Naive B cell (primary cell): ENCODE data around the gene IL2RA. TPM values are rescaled to one million over a fixed set of nuclear protein-coding genes. Genes with fewer than 3 reads are reported as not detected.
A peak's percentile ranks its signal among the peaks of the same experiment; 100 is the strongest.
"Not testable (repeated sequence)": the region's sequence is repeated elsewhere in the genome, so short reads cannot be mapped to it uniquely, and the experiment has no call there.

Experiments used
- ATAC-seq, 2 donors: fragments of 150-1000 bp; cut with Tn5 transposase; 2 replicates each; pipeline ENCODE4 v1.10.0; 2021; ENCODE audit warnings: low read depth in 2 of 2, mild to moderate bottlenecking in 2 of 2, moderate library complexity in 2 of 2
- DNase-seq: peaks from one replicate; pipeline ENCODE4 v3.0.0; 2022
- H3K27ac Mint-ChIP-seq, 6 donors: one replicate each; pipeline ENCODE4 v1.8.0; 2020 to 2022; ENCODE audit warnings: mild to moderate bottlenecking in 6 of 6, mixed read lengths in 6 of 6, moderate library complexity in 5 of 6, inconsistent platforms in 2 of 6
- H3K27me3 Mint-ChIP-seq, 3 donors: one replicate each; pipeline ENCODE4 v1.8.0; 2021 to 2022; ENCODE audit warnings: mixed read lengths in 3 of 3, mild to moderate bottlenecking in 1 of 3
- H3K36me3 Mint-ChIP-seq, 2 donors: one replicate each; pipeline ENCODE4 v1.8.0; 2020 to 2022; ENCODE audit warnings: mixed read lengths in 2 of 2, inconsistent platforms in 1 of 2, mild to moderate bottlenecking in 1 of 2
- H3K4me1 Mint-ChIP-seq, 3 donors: one replicate each; pipeline ENCODE4 v1.8.0; 2020 to 2022; ENCODE audit warnings: mixed read lengths in 3 of 3, inconsistent platforms in 1 of 3, mild to moderate bottlenecking in 1 of 3, moderate library complexity in 1 of 3
- H3K4me3 Mint-ChIP-seq, 8 donors: one replicate each; pipeline ENCODE4 v1.8.0; 2020 to 2022; ENCODE audit warnings: mild to moderate bottlenecking in 8 of 8, mixed read lengths in 8 of 8, moderate library complexity in 8 of 8, inconsistent platforms in 2 of 8
- H3K9me3 Mint-ChIP-seq, 7 donors: one replicate each; pipeline ENCODE4 v1.8.0; 2020 to 2022; ENCODE audit warnings: mixed read lengths in 7 of 7, mild to moderate bottlenecking in 5 of 7, inconsistent platforms in 2 of 7, moderate library complexity in 1 of 7
- polyA plus RNA-seq, 6 donors: library from polyadenylated mRNA; unstranded; fragments of 300-500 nt; fragmentation: Illumina TruSeq; gene quantifications; one replicate each; pipeline ENCODE4 v1.2.3, GENCODE V29; 2021; ENCODE audit warnings: low read depth in 6 of 6

Gene IL2RA
- polyA plus RNA-seq, 6 donors from 2014 or later: 1.8 to 9.2 (median 4.7) TPM

GRCh38 chr10:6048281-6049030 lies 13.7 kb downstream of the IL2RA start:
- H3K4me1 Mint-ChIP-seq: peaks cover 72 to 89% (median 89%) of the 10 kb centered on the region in 3 donors
- DNase-seq: no peak

GRCh38 chr10:6047847-6048246 lies 14.3 kb downstream of the IL2RA start:
- H3K4me3 Mint-ChIP-seq: peak overlapping the region in 5 of 8 donors; percentile 24 to 58 (median 42)
- ATAC-seq (no peak), DNase-seq (no peak)
- peaks cover 70 to 88% (median 83%) of the 10 kb centered on the region in 3 donors for H3K4me1 Mint-ChIP-seq
- H3K27ac Mint-ChIP-seq: peak overlapping the region in 4 of 6 donors; percentile 29 to 99 (median 73)
- H3K9me3 Mint-ChIP-seq: no peaks in the 10 kb centered on the region
- H3K36me3 Mint-ChIP-seq: no peaks in the 10 kb centered on the region
- no peaks in the 10 kb centered on the region for H3K27me3 Mint-ChIP-seq

More at GRCh38 chr10:6048281-6049030, 13.7 kb downstream of the IL2RA start:
- no peaks in the 10 kb centered on the region for H3K9me3 Mint-ChIP-seq
- peak overlapping the region in 6 of 8 donors; percentile 58 to 97 (median 84) for H3K4me3 Mint-ChIP-seq
- ATAC-seq: no peak
- H3K36me3 Mint-ChIP-seq: no peaks in the 10 kb centered on the region
- peak overlapping the region in 5 of 6 donors; percentile 94 to 99 (median 99) for H3K27ac Mint-ChIP-seq
- no peaks in the 10 kb centered on the region for H3K27me3 Mint-ChIP-seq

- H3K27me3 Mint-ChIP-seq: no peaks in the 10 kb centered on the region
- peaks cover 62 to 79% (median 74%) of the 10 kb centered on the region in 3 donors for H3K4me1 Mint-ChIP-seq
- no peak for ATAC-seq
- no peak for DNase-seq
- no peaks in the 10 kb centered on the region for H3K9me3 Mint-ChIP-seq
- peak overlapping the region; percentile 21 to 88 (median 83) for H3K27ac Mint-ChIP-seq
- peak overlapping the region in 1 of 8 donors; percentile 56 for H3K4me3 Mint-ChIP-seq
- H3K36me3 Mint-ChIP-seq: no peaks in the 10 kb centered on the region
These were observed 15.2 kb downstream of the IL2RA start for GRCh38 chr10:6046773-6047611.

- Mint-ChIP-seq H3K9me3 (no peaks in the 10 kb centered on the region), H3K27me3 (no peaks in the 10 kb centered on the region), H3K27ac (peak overlapping the region; percentile 71 to 92 (median 84)), H3K4me3 (peak overlapping the region; percentile 56 to 90 (median 74)), H3K36me3 (no peaks in the 10 kb centered on the region), H3K4me1 (peaks cover 61 to 76% (median 70%) of the 10 kb centered on the region in 3 donors)
- DNase-seq (no peak), ATAC-seq (no peak)
These were observed 16.0 kb downstream of the IL2RA start for GRCh38 chr10:6045878-6046772.

GRCh38 chr10:6045314-6045848 lies 16.8 kb downstream of the IL2RA start:
- Mint-ChIP-seq H3K27ac (peak overlapping the region; percentile 56 to 92 (median 84)), H3K36me3 (no peaks in the 10 kb centered on the region), H3K27me3 (no peaks in the 10 kb centered on the region)

GRCh38 chr10:6044751-6045313 lies 17.3 kb downstream of the IL2RA start:
- no peaks in the 10 kb centered on the region for H3K27me3 Mint-ChIP-seq
- H3K4me3 Mint-ChIP-seq: peak overlapping the region; percentile 64 to 90 (median 74)
- ATAC-seq (peak; percentile 25 to 32), DNase-seq (no peak)
- H3K9me3 Mint-ChIP-seq: no peaks in the 10 kb centered on the region
- no peaks in the 10 kb centered on the region for H3K36me3 Mint-ChIP-seq
- peak overlapping the region; percentile 36 to 92 (median 84) for H3K27ac Mint-ChIP-seq
- peaks cover 50 to 63% (median 57%) of the 10 kb centered on the region in 3 donors for H3K4me1 Mint-ChIP-seq

More at GRCh38 chr10:6045314-6045848, 16.8 kb downstream of the IL2RA start:
- DNase-seq (no peak), ATAC-seq (peak; percentile 37 to 45)
- H3K9me3 Mint-ChIP-seq: no peaks in the 10 kb centered on the region
- H3K4me3 Mint-ChIP-seq: peak overlapping the region; percentile 56 to 90 (median 74)
- H3K4me1 Mint-ChIP-seq: peaks cover 54 to 68% (median 63%) of the 10 kb centered on the region in 3 donors

GRCh38 chr10:6044060-6044459 lies 18.1 kb downstream of the IL2RA start:
- no peaks in the 10 kb centered on the region for H3K27me3 Mint-ChIP-seq
- H3K4me1 Mint-ChIP-seq: peaks cover 43 to 55% (median 50%) of the 10 kb centered on the region in 3 donors
- DNase-seq (no peak), ATAC-seq (peak; percentile 42 to 58)
- no peaks in the 10 kb centered on the region for H3K9me3 Mint-ChIP-seq
- no peaks in the 10 kb centered on the region for H3K36me3 Mint-ChIP-seq
- peak overlapping the region in 4 of 6 donors; percentile 11 to 83 (median 64) for H3K27ac Mint-ChIP-seq
- peak overlapping the region in 6 of 8 donors; percentile 66 to 90 (median 75) for H3K4me3 Mint-ChIP-seq

GRCh38 chr10:6043377-6043776 lies 18.8 kb downstream of the IL2RA start:
- H3K36me3 Mint-ChIP-seq, H3K9me3 Mint-ChIP-seq, H3K27me3 Mint-ChIP-seq, DNase-seq, ATAC-seq: not testable (repeated sequence)
- H3K27ac Mint-ChIP-seq: peak overlapping the region in 2 of 6 donors; percentile 59 to 83
- H3K4me3 Mint-ChIP-seq: peak overlapping the region in 1 of 8 donors; percentile 29
- H3K4me1 Mint-ChIP-seq: peaks cover 37 to 48% (median 43%) of the 10 kb centered on the region in 3 donors

GRCh38 chr10:6040205-6040604 lies 22.0 kb downstream of the IL2RA start:
- ATAC-seq: no peak
- peaks cover 24 to 35% (median 33%) of the 10 kb centered on the region in 3 donors for H3K4me1 Mint-ChIP-seq
- no peak overlapping the region for H3K4me3 Mint-ChIP-seq

GRCh38 chr10:6039711-6040110 lies 22.5 kb downstream of the IL2RA start:
- no peak for DNase-seq
- Mint-ChIP-seq H3K9me3 (peaks cover 0 to 3% (median 0%) of the 10 kb centered on the region in 7 donors), H3K36me3 (peaks cover 0 to 8% of the 10 kb centered on the region in 2 donors), H3K27me3 (no peaks in the 10 kb centered on the region), H3K4me1 (peaks cover 19 to 30% (median 30%) of the 10 kb centered on the region in 3 donors), H3K4me3 (no peak overlapping the region), H3K27ac (peak overlapping the region in 2 of 6 donors; percentile 9 to 56)
- ATAC-seq: no peak

More at GRCh38 chr10:6040205-6040604, 22.0 kb downstream of the IL2RA start:
- Mint-ChIP-seq H3K27me3 (no peaks in the 10 kb centered on the region), H3K9me3 (peaks cover 0 to 3% (median 0%) of the 10 kb centered on the region in 7 donors), H3K27ac (no peak overlapping the region), H3K36me3 (peaks cover 0 to 8% of the 10 kb centered on the region in 2 donors)
- no peak for DNase-seq

- Mint-ChIP-seq H3K27ac (peak overlapping the region in 5 of 6 donors; percentile 2 to 92 (median 39)), H3K36me3 (peaks cover 0 to 8% of the 10 kb centered on the region in 2 donors), H3K27me3 (no peaks in the 10 kb centered on the region), H3K4me3 (no peak overlapping the region), H3K4me1 (peaks cover 10 to 22% (median 16%) of the 10 kb centered on the region in 3 donors), H3K9me3 (peaks cover 0 to 3% (median 0%) of the 10 kb centered on the region in 7 donors)
- DNase-seq (no peak), ATAC-seq (no peak)
These were observed 24.0 kb downstream of the IL2RA start for GRCh38 chr10:6038071-6038631.
